Kidney capillary endothelial cell (primary cell): Measurements from ENCODE around the gene PTPRD.

Experiments
- DNase-seq: peaks from one replicate; pipeline ENCODE4 v3.0.0-alpha.2; 2018; ENCODE audit warnings: low spot score

PTPRD gene

DNA sequence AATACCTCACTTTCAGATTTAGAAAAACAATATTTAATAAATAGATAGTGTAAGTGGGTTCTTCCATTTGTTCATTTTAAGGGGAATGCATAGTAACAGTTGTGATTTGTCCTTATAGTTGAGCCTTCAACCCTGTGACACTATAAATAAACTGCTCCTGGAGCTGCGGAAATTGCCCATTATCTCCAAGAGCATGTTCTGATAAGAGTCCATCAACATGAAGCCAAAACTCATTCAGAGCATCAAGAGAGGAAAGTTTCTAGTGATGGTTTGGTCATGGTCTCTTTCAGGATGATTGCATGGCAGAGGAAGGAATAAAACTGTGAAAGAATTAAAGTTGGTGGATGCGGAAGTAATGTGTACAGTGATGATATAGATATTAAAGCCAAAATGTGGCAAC, 2041.2 kb downstream of the PTPRD start:
- DNase-seq: no peak

GRCh38 chr9:8570776-8571175, 2042.0 kb downstream of the PTPRD start:
- DNase-seq: no peak

DNA sequence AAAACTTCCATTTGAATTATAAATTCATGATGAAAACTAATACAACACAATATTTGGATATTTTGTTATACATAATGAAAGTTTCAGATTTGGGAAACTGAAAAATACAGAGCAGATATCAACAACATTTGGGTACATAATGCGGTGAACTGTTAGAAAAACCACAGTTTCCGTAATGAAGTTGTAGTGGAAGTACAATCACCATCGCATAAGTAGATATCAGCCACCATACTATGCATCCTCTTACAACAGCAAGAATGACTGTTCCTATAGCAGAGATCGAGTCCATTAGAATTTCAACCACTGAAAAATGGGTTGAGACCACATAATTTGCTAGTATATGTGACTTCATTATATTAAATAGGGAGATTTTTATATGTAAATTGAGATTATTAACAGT, 2043.0 kb downstream of the PTPRD start:
- DNase-seq: no peak

GRCh38 chr9:8567963-8568579, 2044.7 kb downstream of the PTPRD start:
- DNase-seq: no peak

DNA sequence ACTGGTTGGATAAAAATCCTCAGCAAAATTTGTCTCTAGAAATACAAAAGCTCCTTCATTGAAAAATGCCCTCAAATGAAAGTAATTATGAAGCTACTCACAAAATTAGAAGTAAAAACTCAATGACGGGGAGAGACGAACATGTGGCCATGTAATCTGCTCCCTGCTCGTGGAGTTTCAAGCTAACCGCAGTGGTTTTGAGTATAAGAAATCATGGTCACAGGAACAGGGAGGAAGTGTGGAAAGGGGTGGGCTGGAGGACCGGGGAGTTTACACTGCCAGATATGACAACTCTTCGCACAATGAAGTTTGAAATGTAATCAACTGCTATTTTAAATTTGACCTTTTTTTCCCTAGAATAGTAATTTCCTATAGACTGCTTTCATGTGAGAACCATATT, 2047.8 kb downstream of the PTPRD start:
- DNase-seq: no peak

- no peak for DNase-seq
Observed at GRCh38 chr9:8560560-8561525, 2052.0 kb downstream of the PTPRD start.

DNA sequence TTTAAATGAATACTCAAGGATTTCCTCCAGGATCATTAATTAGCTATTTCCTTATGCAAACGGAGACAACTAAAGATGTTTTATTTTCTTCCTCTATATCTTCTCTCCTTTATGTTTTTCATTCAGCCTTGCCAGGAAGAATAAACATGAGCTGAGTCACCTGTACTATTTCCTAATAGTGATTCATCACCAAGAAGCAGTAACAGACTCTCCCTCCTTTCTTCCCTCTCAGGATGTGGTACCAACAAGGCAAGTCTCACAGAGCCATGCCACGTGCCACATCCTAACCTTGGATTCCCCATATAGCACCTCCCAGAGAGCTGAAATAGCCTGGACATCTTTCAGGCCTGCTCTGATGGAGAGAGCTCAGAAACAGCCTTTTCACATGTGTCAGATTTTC, 2054.6 kb downstream of the PTPRD start:
- DNase-seq: no peak

DNA sequence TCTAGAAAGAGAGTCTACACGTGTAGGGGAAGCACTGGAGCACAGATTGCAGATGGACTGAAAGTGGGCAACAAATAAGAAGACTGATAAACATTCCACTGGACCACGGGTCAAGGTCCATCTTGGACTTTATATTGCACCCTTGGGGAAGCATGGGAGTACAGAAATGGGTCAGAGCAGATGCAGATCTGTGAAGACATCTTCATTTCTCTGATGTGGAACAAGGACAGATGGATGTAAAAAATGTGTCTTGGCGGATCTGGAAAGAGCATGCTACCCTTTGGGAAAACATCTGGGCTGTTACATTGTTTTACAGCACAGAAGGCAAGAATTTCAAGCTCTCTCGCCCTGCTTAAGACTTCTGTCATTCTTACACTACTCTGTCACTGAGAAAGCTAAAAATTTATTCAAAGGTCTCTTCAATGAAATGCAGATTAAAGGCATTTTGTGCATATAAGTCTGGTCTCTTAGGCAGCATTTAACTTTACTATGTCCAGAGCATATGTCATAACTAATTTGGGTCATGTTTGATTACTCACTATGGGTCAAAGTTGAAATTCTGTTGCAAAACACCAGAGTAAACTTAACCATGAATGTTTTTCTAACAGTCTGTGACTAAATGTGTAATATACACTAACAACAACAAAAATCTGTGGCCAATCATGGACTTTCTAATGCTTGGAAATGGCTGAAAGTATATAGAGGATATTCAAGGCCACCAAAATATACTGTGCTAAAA, 2056.9 kb downstream of the PTPRD start:
- no peak for DNase-seq

GRCh38 chr9:8553444-8553843, 2059.4 kb downstream of the PTPRD start:
- no peak for DNase-seq

DNA sequence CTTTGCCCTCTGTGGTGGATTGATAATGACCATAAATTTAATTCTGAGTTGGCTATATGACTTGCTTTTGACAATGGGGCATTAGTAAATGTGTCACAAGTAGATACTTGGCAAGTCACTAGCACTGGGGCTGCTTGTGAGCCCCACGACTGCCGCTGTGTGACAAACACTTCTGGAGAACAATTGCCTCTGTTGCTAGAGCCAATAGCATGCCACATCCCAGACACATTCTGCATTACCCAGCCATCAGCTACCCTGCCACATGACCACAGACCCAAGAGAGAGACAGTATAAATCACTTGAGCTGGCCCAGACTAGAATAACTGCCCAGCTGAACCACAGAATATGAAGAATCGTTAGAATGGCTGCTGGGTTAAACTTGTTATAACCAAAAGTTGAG, 2060.1 kb downstream of the PTPRD start:
- DNase-seq: no peak

GRCh38 chr9:8549214-8549613, 2063.6 kb downstream of the PTPRD start:
- DNase-seq: no peak

DNA sequence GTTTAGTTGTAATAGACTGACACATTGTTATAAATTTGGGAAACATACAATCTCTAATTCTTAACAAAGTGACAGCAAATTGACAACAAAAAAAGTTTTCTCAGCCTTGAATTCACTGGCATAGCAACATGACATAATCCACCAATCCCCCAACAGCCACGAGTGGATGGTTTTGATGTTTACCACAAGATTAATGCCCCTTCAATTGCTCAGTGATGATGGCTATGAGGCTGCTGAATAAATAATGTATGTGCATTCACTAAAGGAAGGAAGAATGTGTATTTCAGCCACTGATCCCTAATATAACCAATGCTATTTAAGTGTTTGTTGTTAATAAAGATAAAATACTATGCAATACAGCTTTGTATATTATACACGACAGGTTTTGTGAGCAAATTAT, 2069.6 kb downstream of the PTPRD start:
- no peak for DNase-seq

DNA sequence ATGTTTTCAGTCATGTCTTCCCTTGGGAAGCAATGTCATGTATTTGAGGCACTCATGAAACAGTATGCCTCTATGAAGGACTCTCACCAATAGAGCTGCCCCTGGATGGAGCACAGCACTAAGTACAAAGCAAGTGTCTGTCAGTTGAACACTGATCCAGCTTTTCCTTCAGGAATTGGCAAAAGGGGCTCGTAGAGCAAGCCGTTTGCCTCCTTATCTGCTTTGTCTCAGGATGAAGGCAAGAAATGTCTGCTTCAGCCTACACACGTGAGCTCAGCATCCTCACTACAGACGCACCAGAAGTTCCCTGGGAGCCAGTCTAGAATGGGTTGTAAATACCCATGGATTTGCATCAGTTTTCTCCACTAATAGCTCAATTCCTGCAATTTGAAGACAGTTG, 2070.3 kb downstream of the PTPRD start:
- no peak for DNase-seq

DNA sequence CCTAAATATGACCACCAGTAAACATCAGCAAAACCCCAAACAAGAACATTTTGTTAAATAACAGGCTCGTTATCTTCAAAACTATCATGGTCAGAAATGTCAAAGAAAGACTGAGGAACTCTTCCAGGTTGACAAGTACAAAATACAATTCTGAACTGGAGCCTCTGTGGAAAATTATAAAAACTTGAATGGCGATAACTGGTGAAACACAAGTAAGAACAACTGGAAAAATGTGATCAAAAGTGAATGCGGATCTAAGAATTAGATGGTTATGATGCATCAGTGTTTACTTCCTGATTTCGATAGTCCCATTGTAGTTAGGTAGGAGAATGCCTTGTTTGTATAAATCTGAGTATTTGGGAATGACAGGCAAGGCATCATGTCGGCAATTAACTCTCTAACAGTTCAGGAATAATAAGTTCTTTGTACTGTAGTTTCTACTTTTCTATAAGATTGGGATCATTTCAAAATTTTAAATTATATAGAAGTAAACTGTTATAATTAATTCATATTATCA, 2073.1 kb downstream of the PTPRD start:
- no peak for DNase-seq

- no peak for DNase-seq
Observed at GRCh38 chr9:8536845-8537244, 2076.0 kb downstream of the PTPRD start.

- DNase-seq: no peak
Observed at GRCh38 chr9:8534828-8535227, 2078.0 kb downstream of the PTPRD start.

DNA sequence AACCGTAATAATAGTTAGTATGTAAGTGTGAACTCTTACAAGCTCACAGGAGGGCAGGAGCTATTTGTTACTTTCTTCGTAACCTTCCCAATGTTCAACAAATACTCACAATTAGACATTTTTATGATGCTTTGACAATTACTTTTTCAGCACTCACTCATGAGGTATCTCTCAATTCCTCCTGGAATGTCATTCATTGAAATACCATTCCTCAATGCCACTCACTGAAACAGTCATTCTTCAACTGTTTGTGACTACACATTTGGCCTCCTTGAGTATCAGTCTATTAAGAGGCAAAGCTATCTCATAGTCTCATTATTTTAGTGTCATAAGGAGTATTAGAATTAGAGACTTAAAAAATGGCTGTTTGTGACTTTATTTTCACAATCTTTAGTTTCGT, 2079.1 kb downstream of the PTPRD start:
- DNase-seq: no peak

- no peak for DNase-seq
Observed at GRCh38 chr9:8531826-8532415, 2080.9 kb downstream of the PTPRD start.

- DNase-seq: no peak
Observed at GRCh38 chr9:8521112-8521511, 2091.7 kb downstream of the PTPRD start.

DNA sequence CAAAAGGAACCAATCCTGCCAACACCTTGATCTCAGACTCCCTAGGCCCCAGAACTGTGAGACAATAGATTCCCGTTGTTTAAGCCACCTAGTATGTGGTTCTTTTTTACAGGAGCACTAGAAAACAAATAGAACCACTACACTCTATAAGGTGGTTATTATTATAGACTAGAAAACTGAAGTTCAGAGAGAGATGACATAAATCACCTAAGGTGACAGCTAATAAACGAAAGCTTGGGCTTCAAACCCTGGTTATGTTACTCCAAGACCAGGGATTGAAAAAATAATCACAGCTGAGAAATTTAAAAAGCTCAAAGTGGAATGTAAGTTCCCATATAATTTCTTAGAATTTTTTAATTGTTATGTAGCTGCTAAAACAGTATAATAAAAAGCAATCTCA, 2097.1 kb downstream of the PTPRD start:
- no peak for DNase-seq

DNA sequence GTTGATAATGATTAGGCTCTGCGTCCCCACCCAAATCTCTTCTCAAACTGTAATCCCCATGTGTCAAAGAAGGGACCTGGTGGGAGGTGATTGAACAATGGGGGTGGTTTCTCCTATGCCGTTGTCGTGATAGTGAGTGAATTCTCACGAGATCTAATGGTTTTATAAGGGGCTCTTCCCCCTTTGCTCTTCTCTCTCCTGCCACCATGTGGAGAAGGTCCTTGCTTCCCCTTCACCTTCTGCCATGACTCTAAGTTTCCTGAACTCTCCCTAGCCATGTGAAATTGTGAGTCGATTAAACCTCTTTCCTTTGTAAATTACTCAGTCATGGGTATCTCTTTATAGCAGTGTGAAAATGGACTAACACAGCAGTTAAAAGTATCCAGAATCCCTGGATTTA, 2098.0 kb downstream of the PTPRD start:
- DNase-seq: no peak

- no peak for DNase-seq
Observed at GRCh38 chr9:8508671-8509290, 2104.0 kb downstream of the PTPRD start.
